Stomach (tissue), 4 donors: ENCODE measurements around the gene STX12.

Experiments used
- CTCF ChIP-seq, 7 experiments: fragments of 450-650 bp in 4 of 7; fragments of 200-600 bp in 3 of 7; sonication (generic) in 3 of 7; IDR thresholded peaks; one replicate each; pipeline ENCODE4 v1.5.1; 2016 to 2019; ENCODE audit warnings: antibody characterized with exemption in 7 of 7, control low read depth in 2 of 7, mild to moderate bottlenecking in 1 of 7
- EP300 ChIP-seq: sonication (generic); formaldehyde crosslinking; IDR thresholded peaks from one replicate; pipeline ENCODE4 v1.6.1; 2017; ENCODE audit warnings: antibody characterized with exemption
- POLR2A ChIP-seq, 4 donors: fragments of 450-650 bp; IDR thresholded peaks; one replicate each; pipeline ENCODE4 v1.6.1; 2016; ENCODE audit warnings: antibody characterized with exemption in 4 of 4, control low read depth in 2 of 4, mild to moderate bottlenecking in 1 of 4, moderate library complexity in 1 of 4
- POLR2AphosphoS5 ChIP-seq, 3 donors: sonication (generic); formaldehyde crosslinking; IDR thresholded peaks; one replicate each; pipeline ENCODE4 v1.6.1; 2016; ENCODE audit warnings: antibody characterized with exemption in 3 of 3

- TF ChIP-seq CTCF (IDR thresholded peaks at IDR 0.05) (no peak), POLR2A (IDR thresholded peaks at IDR 0.05) (no peak), POLR2AphosphoS5 (IDR thresholded peaks at IDR 0.05) (peak in 2 of 3 donors; percentile 48 to 74), EP300 (no peak)
Observed at GRCh38 chr1:27872059-27872801, 99.2 kb downstream of the STX12 start, which contains the start of gene THEMIS2.
